ENCODE data around the gene PCSK9. TPM values are rescaled to one million over a fixed set of nuclear protein-coding genes. Genes with fewer than 3 reads are reported as not detected.

Gene PCSK9
- total and polyA plus RNA-seq, 3 experiments from 2014 or later: not detected

GRCh38 chr1:55041613-55042012 lies 2.3 kb downstream of the PCSK9 start:
- Mint-ChIP-seq H3K27ac (no peak overlapping the region), H3K9me3 (no peaks in the 10 kb centered on the region), H3K4me1 (peaks cover 0 to 11% (median 0%) of the 10 kb centered on the region in 3 donors), H3K36me3 (no peaks in the 10 kb centered on the region), H3K27me3 (peaks cover 42 to 45% of the 10 kb centered on the region in 2 donors), H3K4me3 (no peak overlapping the region)
- Histone ChIP-seq H3K4me1 (ENCODE audit: insufficient read depth, low read length) (no peaks in the 10 kb centered on the region), H3K27me3 (ENCODE audit: insufficient read depth, low read length, poor library complexity, severe bottlenecking) (peaks cover 3% of the 10 kb centered on the region), H3K27ac (ENCODE audit: low read depth, low read length) (no peak overlapping the region), H3K4me3 (ENCODE audit: low read length) (no peak overlapping the region), H3K9me3 (ENCODE audit: low read length) (no peaks in the 10 kb centered on the region), H3K36me3 (ENCODE audit: insufficient read depth, low read length) (no peaks in the 10 kb centered on the region)
- ChIA-PET CTCF (no interaction called here), POLR2A (no interaction called here)
- DNase-seq: no peak

- no peaks in the 10 kb centered on the region for H3K9me3 Mint-ChIP-seq
- no peaks in the 10 kb centered on the region for H3K36me3 Mint-ChIP-seq
- ChIA-PET CTCF (no interaction called here), POLR2A (no interaction called here)
- Histone ChIP-seq H3K4me1 (ENCODE audit: insufficient read depth, low read length) (no peaks in the 10 kb centered on the region), H3K27ac (ENCODE audit: low read depth, low read length) (no peak overlapping the region), H3K36me3 (ENCODE audit: insufficient read depth, low read length) (no peaks in the 10 kb centered on the region), H3K27me3 (ENCODE audit: insufficient read depth, low read length, poor library complexity, severe bottlenecking) (no peaks in the 10 kb centered on the region), H3K9me3 (ENCODE audit: low read length) (no peaks in the 10 kb centered on the region), H3K4me3 (ENCODE audit: low read length) (no peak overlapping the region)
- no peak for DNase-seq
- H3K27ac Mint-ChIP-seq: no peak overlapping the region
- H3K27me3 Mint-ChIP-seq: peaks cover 33 to 35% of the 10 kb centered on the region in 2 donors
- no peak overlapping the region for H3K4me3 Mint-ChIP-seq
- H3K4me1 Mint-ChIP-seq: peaks cover 0 to 11% (median 0%) of the 10 kb centered on the region in 3 donors
Measured at GRCh38 chr1:55043011-55043410, 3.7 kb downstream of the PCSK9 start.

DNA sequence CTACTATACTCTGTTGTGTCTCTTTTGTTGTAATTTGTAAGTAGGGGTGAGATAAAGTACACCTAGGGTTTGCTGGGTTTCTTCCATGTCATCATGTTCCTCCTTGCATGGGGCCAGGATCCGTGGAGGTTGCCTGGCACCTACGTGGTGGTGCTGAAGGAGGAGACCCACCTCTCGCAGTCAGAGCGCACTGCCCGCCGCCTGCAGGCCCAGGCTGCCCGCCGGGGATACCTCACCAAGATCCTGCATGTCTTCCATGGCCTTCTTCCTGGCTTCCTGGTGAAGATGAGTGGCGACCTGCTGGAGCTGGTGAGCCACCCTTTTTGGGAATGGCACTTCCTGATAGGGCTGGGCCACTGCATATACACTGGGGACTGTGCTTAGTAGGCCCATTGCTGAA lies 4.4 kb downstream of the PCSK9 start:
- Mint-ChIP-seq H3K27me3 (peaks cover 31 to 32% of the 10 kb centered on the region in 2 donors), H3K36me3 (no peaks in the 10 kb centered on the region), H3K27ac (no peak overlapping the region), H3K4me3 (no peak overlapping the region), H3K4me1 (peaks cover 0 to 11% (median 0%) of the 10 kb centered on the region in 3 donors), H3K9me3 (no peaks in the 10 kb centered on the region)
- no peak overlapping the region for H3K27ac ChIP-seq (ENCODE audit: low read depth, low read length)
- CTCF ChIA-PET: no interaction called here
- no peaks in the 10 kb centered on the region for H3K36me3 ChIP-seq (ENCODE audit: insufficient read depth, low read length)
- no peaks in the 10 kb centered on the region for H3K27me3 ChIP-seq (ENCODE audit: insufficient read depth, low read length, poor library complexity, severe bottlenecking)
- H3K9me3 ChIP-seq (ENCODE audit: low read length): no peaks in the 10 kb centered on the region
- POLR2A ChIA-PET: no interaction called here
- H3K4me1 ChIP-seq (ENCODE audit: insufficient read depth, low read length): no peaks in the 10 kb centered on the region
- H3K4me3 ChIP-seq (ENCODE audit: low read length): no peak overlapping the region
- DNase-seq: no peak

- H3K36me3 ChIP-seq (ENCODE audit: insufficient read depth, low read length): no peaks in the 10 kb centered on the region
- H3K4me1 ChIP-seq (ENCODE audit: insufficient read depth, low read length): no peaks in the 10 kb centered on the region
- H3K4me3 Mint-ChIP-seq: no peak overlapping the region
- no peak overlapping the region for H3K27ac ChIP-seq (ENCODE audit: low read depth, low read length)
- peaks cover 0 to 4% (median 0%) of the 10 kb centered on the region in 3 donors for H3K4me1 Mint-ChIP-seq
- peaks cover 0 to 1% (median 0%) of the 10 kb centered on the region in 3 donors for H3K36me3 Mint-ChIP-seq
- H3K27ac Mint-ChIP-seq: no peak overlapping the region
- H3K9me3 Mint-ChIP-seq: no peaks in the 10 kb centered on the region
- no peak overlapping the region for H3K4me3 ChIP-seq (ENCODE audit: low read length)
- ChIA-PET POLR2A (no interaction called here), CTCF (no interaction called here)
- no peaks in the 10 kb centered on the region for H3K9me3 ChIP-seq (ENCODE audit: low read length)
- H3K27me3 ChIP-seq (ENCODE audit: insufficient read depth, low read length, poor library complexity, severe bottlenecking): no peaks in the 10 kb centered on the region
- no peak for DNase-seq
- H3K27me3 Mint-ChIP-seq: peaks cover 24 to 25% of the 10 kb centered on the region in 2 donors
Measured at GRCh38 chr1:55044617-55045397, 5.5 kb downstream of the PCSK9 start.

DNA sequence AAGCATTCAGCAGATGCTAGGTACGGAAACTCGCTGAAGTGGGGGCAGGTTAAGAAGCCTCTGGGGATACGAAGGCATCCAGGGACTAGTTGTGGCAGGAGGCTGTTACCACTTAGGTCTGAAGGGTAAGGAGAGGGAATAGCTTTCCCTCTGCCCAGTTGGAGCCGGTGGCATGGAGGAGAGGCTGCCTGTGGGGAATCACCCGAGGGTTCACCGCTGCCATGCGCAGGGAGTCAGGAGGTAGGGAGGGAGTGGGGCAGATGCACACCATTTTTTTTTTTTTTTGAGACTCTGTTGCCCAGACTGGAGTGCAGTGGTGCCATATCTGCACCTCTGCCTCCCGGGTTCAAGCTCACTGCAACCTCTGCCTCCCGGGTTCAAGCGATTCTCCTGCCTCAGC lies 6.1 kb downstream of the PCSK9 start:
- H3K27ac Mint-ChIP-seq: no peak overlapping the region
- no peaks in the 10 kb centered on the region for H3K4me1 Mint-ChIP-seq
- ChIA-PET POLR2A (no interaction called here), CTCF (no interaction called here)
- DNase-seq: no peak
- no peaks in the 10 kb centered on the region for H3K9me3 Mint-ChIP-seq
- no peaks in the 10 kb centered on the region for H3K36me3 ChIP-seq (ENCODE audit: insufficient read depth, low read length)
- H3K36me3 Mint-ChIP-seq: peaks cover 0 to 1% (median 0%) of the 10 kb centered on the region in 3 donors
- peaks cover 18 to 19% of the 10 kb centered on the region in 2 donors for H3K27me3 Mint-ChIP-seq
- no peaks in the 10 kb centered on the region for H3K9me3 ChIP-seq (ENCODE audit: low read length)
- H3K27ac ChIP-seq (ENCODE audit: low read depth, low read length): no peak overlapping the region
- no peaks in the 10 kb centered on the region for H3K4me1 ChIP-seq (ENCODE audit: insufficient read depth, low read length)
- H3K4me3 Mint-ChIP-seq: no peak overlapping the region
- H3K27me3 ChIP-seq (ENCODE audit: insufficient read depth, low read length, poor library complexity, severe bottlenecking): no peaks in the 10 kb centered on the region
- H3K4me3 ChIP-seq (ENCODE audit: low read length): no peak overlapping the region

DNA sequence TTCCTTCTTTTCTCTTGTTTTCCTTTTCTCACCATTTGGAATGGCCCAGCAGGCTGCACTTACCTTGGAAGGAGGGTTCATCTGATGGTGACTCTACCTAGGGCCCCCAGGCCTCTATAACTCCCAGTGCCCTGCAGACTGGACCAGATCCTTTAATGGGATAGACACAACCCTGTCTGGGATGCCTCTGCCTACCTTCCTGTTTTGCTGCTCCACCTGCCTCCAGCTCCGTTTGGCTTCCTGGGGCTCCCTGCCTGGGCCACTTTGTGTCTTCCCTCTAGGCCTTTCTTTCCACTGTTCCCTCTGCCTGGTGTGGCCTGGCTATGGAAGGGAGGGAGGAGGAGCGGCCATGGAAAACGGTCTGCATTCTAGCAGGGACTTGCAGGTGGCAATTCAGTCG lies 7.5 kb downstream of the PCSK9 start:
- Mint-ChIP-seq H3K4me1 (no peaks in the 10 kb centered on the region), H3K9me3 (no peaks in the 10 kb centered on the region), H3K4me3 (no peak overlapping the region), H3K27ac (peak overlapping the region in 1 of 8 donors; percentile 13), H3K36me3 (peaks cover 0 to 1% (median 0%) of the 10 kb centered on the region in 3 donors), H3K27me3 (peaks cover 5 to 12% of the 10 kb centered on the region in 2 donors)
- no peak overlapping the region for H3K4me3 ChIP-seq (ENCODE audit: low read length)
- H3K27ac ChIP-seq (ENCODE audit: low read depth, low read length): no peak overlapping the region
- POLR2A ChIA-PET: no interaction called here
- H3K27me3 ChIP-seq (ENCODE audit: insufficient read depth, low read length, poor library complexity, severe bottlenecking): no peaks in the 10 kb centered on the region
- H3K4me1 ChIP-seq (ENCODE audit: insufficient read depth, low read length): no peaks in the 10 kb centered on the region
- H3K9me3 ChIP-seq (ENCODE audit: low read length): no peaks in the 10 kb centered on the region
- CTCF ChIA-PET: no interaction called here
- no peaks in the 10 kb centered on the region for H3K36me3 ChIP-seq (ENCODE audit: insufficient read depth, low read length)
- DNase-seq: no peak

- Mint-ChIP-seq H3K27ac (no peak overlapping the region), H3K36me3 (peaks cover 0 to 1% (median 0%) of the 10 kb centered on the region in 3 donors), H3K27me3 (peaks cover 0 to 6% of the 10 kb centered on the region in 2 donors), H3K9me3 (no peaks in the 10 kb centered on the region), H3K4me1 (no peaks in the 10 kb centered on the region), H3K4me3 (no peak overlapping the region)
- Histone ChIP-seq H3K36me3 (ENCODE audit: insufficient read depth, low read length) (no peaks in the 10 kb centered on the region), H3K27me3 (ENCODE audit: insufficient read depth, low read length, poor library complexity, severe bottlenecking) (no peaks in the 10 kb centered on the region), H3K27ac (ENCODE audit: low read depth, low read length) (no peak overlapping the region), H3K4me1 (ENCODE audit: insufficient read depth, low read length) (no peaks in the 10 kb centered on the region), H3K4me3 (ENCODE audit: low read length) (no peak overlapping the region), H3K9me3 (ENCODE audit: low read length) (no peaks in the 10 kb centered on the region)
- ChIA-PET POLR2A (no interaction called here), CTCF (no interaction called here)
- no peak for DNase-seq
Measured at GRCh38 chr1:55047611-55048010, 8.3 kb downstream of the PCSK9 start.

GRCh38 chr1:55048453-55049270 lies 9.3 kb downstream of the PCSK9 start:
- POLR2A ChIA-PET: no interaction called here
- peaks cover 0 to 1% (median 0%) of the 10 kb centered on the region in 3 donors for H3K36me3 Mint-ChIP-seq

More at GRCh38 chr1:55048453-55049270, 9.3 kb downstream of the PCSK9 start:
- no peak overlapping the region for H3K4me3 Mint-ChIP-seq
- no peaks in the 10 kb centered on the region for H3K9me3 ChIP-seq (ENCODE audit: low read length)
- H3K4me3 ChIP-seq (ENCODE audit: low read length): no peak overlapping the region
- peaks cover 0 to 6% of the 10 kb centered on the region in 2 donors for H3K27me3 Mint-ChIP-seq
- no peaks in the 10 kb centered on the region for H3K4me1 ChIP-seq (ENCODE audit: insufficient read depth, low read length)
- DNase-seq: no peak
- CTCF ChIA-PET: interaction anchor here (1.5 kb wide), 1 partner anchor 8 kb away, joined by 3 read pairs; no protein-coding TSS in a partner anchor
- H3K27ac ChIP-seq (ENCODE audit: low read depth, low read length): no peak overlapping the region
- H3K27me3 ChIP-seq (ENCODE audit: insufficient read depth, low read length, poor library complexity, severe bottlenecking): no peaks in the 10 kb centered on the region
- no peak overlapping the region for H3K27ac Mint-ChIP-seq
- H3K9me3 Mint-ChIP-seq: no peaks in the 10 kb centered on the region
- H3K4me1 Mint-ChIP-seq: no peaks in the 10 kb centered on the region
- H3K36me3 ChIP-seq (ENCODE audit: insufficient read depth, low read length): no peaks in the 10 kb centered on the region

Data from CD8-positive, alpha-beta memory T cell (primary cell).